NB4 (cell line): ENCODE data around the gene MCC.

Source experiments
- DNase-seq: peaks from one replicate; pipeline ENCODE4 v3.0.0; 2010; ENCODE audit warnings: low read depth
- H3K4me3 ChIP-seq: one replicate; pipeline ENCODE4 v1.5.1; 2011; ENCODE audit warnings: mild to moderate bottlenecking, low read depth, low read length, moderate library complexity
- CTCF ChIP-seq: IDR thresholded peaks from one replicate; pipeline ENCODE4 v1.5.1; 2012; ENCODE audit warnings: low read depth, low read length
- MAX ChIP-seq: IDR thresholded peaks from 2 replicates; pipeline ENCODE4 v1.6.1; 2011; ENCODE audit warnings: low read depth, low read length
- MYC ChIP-seq: IDR thresholded peaks from 2 replicates; pipeline ENCODE4 v1.6.1; 2011; ENCODE audit warnings: low read depth, low read length
- POLR2A ChIP-seq: IDR thresholded peaks from 2 replicates; pipeline ENCODE4 v1.6.1; 2011; ENCODE audit warnings: mild to moderate bottlenecking; ENCODE audit not compliant: insufficient read length; ENCODE audit errors: extremely low read depth

Gene MCC

GRCh38 chr5:113330533-113331208 lies 157.6 kb downstream of the MCC start:
- no peak for TF ChIP-seq POLR2A
- no peak for TF ChIP-seq CTCF
- no peak for TF ChIP-seq MYC
- no peak for TF ChIP-seq MAX
- peak; percentile 39 for DNase-seq
- no peak overlapping the region for H3K4me3 ChIP-seq

GRCh38 chr5:113329981-113330380 lies 158.3 kb downstream of the MCC start:
- TF ChIP-seq MAX (no peak), CTCF (no peak), POLR2A (no peak), MYC (no peak)
- DNase-seq = no peak
- no peak overlapping the region for H3K4me3 ChIP-seq

GRCh38 chr5:113325054-113325453 lies 163.2 kb downstream of the MCC start:
- TF ChIP-seq POLR2A (no peak), CTCF (no peak), MYC (no peak), MAX (no peak)
- no peak overlapping the region for H3K4me3 ChIP-seq
- DNase-seq = no peak

- no peak overlapping the region for H3K4me3 ChIP-seq
- DNase-seq = no peak
- TF ChIP-seq CTCF = no peak
Measured at GRCh38 chr5:113321276-113321675, 167.0 kb downstream of the MCC start.

GRCh38 chr5:113320273-113320780 lies 167.9 kb downstream of the MCC start:
- H3K4me3 ChIP-seq = no peak overlapping the region
- no peak for DNase-seq
- no peak for TF ChIP-seq POLR2A
- TF ChIP-seq MAX = no peak
- no peak for TF ChIP-seq MYC
- no peak for TF ChIP-seq CTCF
